Parathyroid adenoma (tissue), 2 donors: ENCODE results near the gene ABHD5.

Experiments
- H2AFZ ChIP-seq: fragments of 300-600 bp; sonication (generic); one replicate; pipeline ENCODE4 v1.7.0; 2017; ENCODE audit warnings: antibody characterized with exemption, mild to moderate bottlenecking
- H3K27ac ChIP-seq: fragments of 300-600 bp; sonication (generic); one replicate; pipeline ENCODE4 v1.7.0; 2017
- H3K27me3 ChIP-seq: fragments of 300-600 bp; sonication (generic); one replicate; pipeline ENCODE4 v1.7.0; 2017; ENCODE audit warnings: low read length; ENCODE audit not compliant: control insufficient read depth, insufficient read depth
- H3K36me3 ChIP-seq: fragments of 300-600 bp; sonication (generic); one replicate; pipeline ENCODE4 v1.7.0; 2017; ENCODE audit warnings: low read length; ENCODE audit not compliant: control insufficient read depth, insufficient read depth
- H3K4me1 ChIP-seq: fragments of 300-600 bp; sonication (generic); one replicate; pipeline ENCODE4 v1.7.0; 2017; ENCODE audit warnings: control low read depth
- H3K4me2 ChIP-seq: fragments of 300-600 bp; sonication (generic); one replicate; pipeline ENCODE4 v1.7.0; 2017; ENCODE audit warnings: low read length
- H3K4me3 ChIP-seq: fragments of 300-600 bp; sonication (generic); one replicate; pipeline ENCODE4 v1.7.0; 2017; ENCODE audit warnings: low read depth, low read length
- H3K79me2 ChIP-seq: fragments of 300-600 bp; sonication (generic); one replicate; pipeline ENCODE4 v1.7.0; 2017; ENCODE audit warnings: control low read depth
- H3K9ac ChIP-seq: fragments of 300-600 bp; sonication (generic); one replicate; pipeline ENCODE4 v1.7.0; 2017; ENCODE audit warnings: mild to moderate bottlenecking
- H3K9me3 ChIP-seq: fragments of 300-600 bp; sonication (generic); one replicate; pipeline ENCODE4 v1.7.0; 2017; ENCODE audit warnings: low read length; ENCODE audit not compliant: control insufficient read depth
- TF ChIP-seq, protein P1 (sequence below): fragments of 300-600 bp; sonication (generic); IDR thresholded peaks from one replicate; pipeline ENCODE4 v1.7.0; 2017; ENCODE audit warnings: antibody characterized with exemption, mild to moderate bottlenecking
- donor health status: primary hyperparathyroidism.

Gene ABHD5

DNA sequence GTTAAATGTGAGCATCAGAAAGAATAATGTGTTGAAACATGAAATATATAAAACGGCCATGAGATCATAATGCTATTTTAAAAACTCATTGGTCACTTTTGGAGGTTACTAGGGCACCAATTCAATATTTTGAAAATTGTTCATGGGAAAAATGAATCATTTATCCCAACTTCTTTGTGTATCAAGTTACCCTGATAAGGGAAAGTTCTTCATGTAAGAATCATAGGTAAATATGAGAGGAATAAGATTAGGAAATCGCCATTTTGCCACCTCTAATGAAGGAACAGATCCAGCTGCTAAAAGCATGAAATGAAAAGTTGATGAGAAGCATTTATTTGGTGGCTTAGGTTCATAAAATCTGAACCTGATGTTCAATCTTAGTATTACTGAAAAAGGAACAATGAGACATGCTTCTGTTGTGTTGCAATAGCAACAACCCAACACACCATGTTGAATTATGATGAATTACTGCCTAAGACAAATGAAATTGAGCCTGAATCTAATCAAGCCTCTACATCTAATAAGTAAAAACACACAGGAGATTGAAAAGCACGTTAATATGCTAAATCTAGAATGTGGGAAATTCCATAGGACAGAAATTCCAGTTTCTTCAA is 32.5 kb downstream of the ABHD5 start:
- TF ChIP-seq, protein P1, sequence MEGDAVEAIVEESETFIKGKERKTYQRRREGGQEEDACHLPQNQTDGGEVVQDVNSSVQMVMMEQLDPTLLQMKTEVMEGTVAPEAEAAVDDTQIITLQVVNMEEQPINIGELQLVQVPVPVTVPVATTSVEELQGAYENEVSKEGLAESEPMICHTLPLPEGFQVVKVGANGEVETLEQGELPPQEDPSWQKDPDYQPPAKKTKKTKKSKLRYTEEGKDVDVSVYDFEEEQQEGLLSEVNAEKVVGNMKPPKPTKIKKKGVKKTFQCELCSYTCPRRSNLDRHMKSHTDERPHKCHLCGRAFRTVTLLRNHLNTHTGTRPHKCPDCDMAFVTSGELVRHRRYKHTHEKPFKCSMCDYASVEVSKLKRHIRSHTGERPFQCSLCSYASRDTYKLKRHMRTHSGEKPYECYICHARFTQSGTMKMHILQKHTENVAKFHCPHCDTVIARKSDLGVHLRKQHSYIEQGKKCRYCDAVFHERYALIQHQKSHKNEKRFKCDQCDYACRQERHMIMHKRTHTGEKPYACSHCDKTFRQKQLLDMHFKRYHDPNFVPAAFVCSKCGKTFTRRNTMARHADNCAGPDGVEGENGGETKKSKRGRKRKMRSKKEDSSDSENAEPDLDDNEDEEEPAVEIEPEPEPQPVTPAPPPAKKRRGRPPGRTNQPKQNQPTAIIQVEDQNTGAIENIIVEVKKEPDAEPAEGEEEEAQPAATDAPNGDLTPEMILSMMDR: no peak
- H3K27ac ChIP-seq: no peak overlapping the region
- H2AFZ ChIP-seq: no peak overlapping the region

DNA sequence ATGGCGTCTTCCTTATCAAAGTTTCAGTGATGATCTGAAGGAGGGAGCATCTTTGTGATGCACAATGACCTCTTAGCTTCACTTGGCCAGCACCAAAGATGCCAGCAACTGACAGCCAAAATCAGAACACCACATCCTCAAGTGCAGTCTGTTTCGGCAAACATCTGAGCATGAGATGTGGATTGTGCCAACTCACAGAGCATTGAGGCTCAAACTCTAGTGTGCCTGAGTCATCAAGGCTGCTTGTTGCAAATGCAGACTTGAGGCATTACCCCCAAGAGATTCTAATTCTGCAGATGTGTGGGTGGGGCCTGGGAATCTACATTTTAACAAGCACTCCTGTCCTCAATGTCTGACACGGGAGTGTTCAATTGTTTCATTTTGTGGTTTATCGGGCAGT is 35.8 kb downstream of the ABHD5 start:
- H3K27ac ChIP-seq: no peak overlapping the region
- H3K79me2 ChIP-seq: no peaks in the 10 kb centered on the region
- TF ChIP-seq, protein P1: no peak
- no peak overlapping the region for H3K4me3 ChIP-seq
- H3K9me3 ChIP-seq: no peaks in the 10 kb centered on the region
- H2AFZ ChIP-seq: no peak overlapping the region
- H3K36me3 ChIP-seq: no peaks in the 10 kb centered on the region
- H3K9ac ChIP-seq: no peak overlapping the region
- H3K4me2 ChIP-seq: no peak overlapping the region
- H3K4me1 ChIP-seq: no peaks in the 10 kb centered on the region
- no peaks in the 10 kb centered on the region for H3K27me3 ChIP-seq

More for the DNA sequence above, 32.5 kb downstream of the ABHD5 start:
- H3K4me3 ChIP-seq: no peak overlapping the region
- H3K79me2 ChIP-seq: no peaks in the 10 kb centered on the region
- H3K4me2 ChIP-seq: no peak overlapping the region
- no peaks in the 10 kb centered on the region for H3K4me1 ChIP-seq
- no peaks in the 10 kb centered on the region for H3K9me3 ChIP-seq
- H3K27me3 ChIP-seq: no peaks in the 10 kb centered on the region
- no peak overlapping the region for H3K9ac ChIP-seq
- no peaks in the 10 kb centered on the region for H3K36me3 ChIP-seq

DNA sequence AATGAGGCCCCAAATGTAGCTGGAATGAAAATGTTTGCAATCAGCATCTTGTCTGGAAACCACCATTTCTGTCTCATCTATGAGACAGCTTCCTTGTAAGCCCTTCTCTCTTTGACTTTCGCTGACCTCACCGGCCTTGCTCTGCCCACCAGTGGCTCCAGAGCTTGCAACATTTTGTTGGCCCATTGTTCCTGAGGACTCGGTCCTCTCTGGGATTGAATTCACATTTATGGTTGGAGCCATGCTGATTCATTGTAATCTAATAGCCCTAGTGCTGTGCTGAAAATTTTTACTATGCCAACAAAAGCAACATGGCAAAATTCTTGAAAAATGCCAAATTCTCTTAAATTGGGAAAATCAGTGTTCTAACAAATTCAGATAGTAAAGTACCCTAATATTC is 37.2 kb downstream of the ABHD5 start:
- H3K4me3 ChIP-seq: no peak overlapping the region
- H3K36me3 ChIP-seq: no peaks in the 10 kb centered on the region
- no peaks in the 10 kb centered on the region for H3K9me3 ChIP-seq
- H2AFZ ChIP-seq: no peak overlapping the region
- no peaks in the 10 kb centered on the region for H3K79me2 ChIP-seq
- H3K27me3 ChIP-seq: no peaks in the 10 kb centered on the region
- H3K27ac ChIP-seq: no peak overlapping the region
- TF ChIP-seq, protein P1: no peak
- H3K4me1 ChIP-seq: no peaks in the 10 kb centered on the region
- no peak overlapping the region for H3K4me2 ChIP-seq
- H3K9ac ChIP-seq: no peak overlapping the region

DNA sequence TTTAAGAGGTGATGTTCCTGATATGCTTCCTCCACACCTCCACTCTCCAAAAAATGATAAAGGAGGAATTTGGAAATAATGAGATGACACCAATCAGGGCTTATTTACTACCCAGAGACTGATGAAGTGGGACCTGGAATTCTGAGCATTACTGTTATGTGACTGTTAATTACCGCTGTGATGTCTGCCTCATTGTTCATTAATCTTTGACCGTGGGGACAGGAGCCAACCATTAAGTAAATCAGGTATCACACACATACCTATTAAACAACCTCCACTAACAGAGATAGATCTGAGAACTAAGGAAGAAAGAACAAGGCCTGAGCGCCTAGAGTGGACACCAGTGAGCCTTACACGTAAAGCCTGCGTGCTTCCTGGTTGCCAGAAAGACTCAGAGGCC is 37.7 kb downstream of the ABHD5 start:
- Histone ChIP-seq H3K4me2 (no peak overlapping the region), H3K27ac (no peak overlapping the region), H3K4me3 (no peak overlapping the region), H2AFZ (no peak overlapping the region), H3K4me1 (no peaks in the 10 kb centered on the region), H3K79me2 (no peaks in the 10 kb centered on the region), H3K9ac (no peak overlapping the region), H3K9me3 (no peaks in the 10 kb centered on the region), H3K36me3 (no peaks in the 10 kb centered on the region), H3K27me3 (no peaks in the 10 kb centered on the region)
- TF ChIP-seq, protein P1: no peak

DNA sequence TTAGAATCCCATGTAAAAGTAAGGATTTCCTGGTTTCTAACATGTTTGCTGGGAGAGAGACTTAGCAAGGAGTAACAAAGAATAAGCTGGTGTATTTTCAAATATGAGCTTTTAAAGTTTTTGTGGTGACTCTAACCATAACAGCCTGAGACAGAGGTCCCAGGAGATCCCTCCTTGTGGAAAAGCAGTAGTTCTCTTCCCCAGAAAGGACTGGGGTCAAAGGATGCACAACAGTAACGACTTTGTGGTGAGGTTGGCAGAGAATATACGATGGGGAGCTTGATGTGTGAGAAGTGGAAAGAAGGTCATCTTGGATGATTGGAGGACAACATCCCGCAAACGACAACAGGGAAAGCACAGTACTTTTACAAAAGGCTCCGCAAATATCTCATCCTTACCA is 38.2 kb downstream of the ABHD5 start:
- Histone ChIP-seq H3K9ac (no peak overlapping the region), H3K36me3 (no peaks in the 10 kb centered on the region), H3K4me3 (no peak overlapping the region), H3K4me2 (no peak overlapping the region), H3K27me3 (no peaks in the 10 kb centered on the region), H3K4me1 (no peaks in the 10 kb centered on the region), H3K27ac (no peak overlapping the region), H3K9me3 (no peaks in the 10 kb centered on the region), H2AFZ (no peak overlapping the region), H3K79me2 (no peaks in the 10 kb centered on the region)
- TF ChIP-seq, protein P1: no peak
